Measurements from ENCODE around the gene FBXO31. TPM values are rescaled to one million over a fixed set of nuclear protein-coding genes. Genes with fewer than 3 reads are reported as not detected.

The FBXO31 gene
- total and polyA plus RNA-seq, 2 of the 8 experiments (the other 6 are each of a cell fraction or from before 2014, with no cell fraction given): 8.3 to 21.6 TPM

DNA sequence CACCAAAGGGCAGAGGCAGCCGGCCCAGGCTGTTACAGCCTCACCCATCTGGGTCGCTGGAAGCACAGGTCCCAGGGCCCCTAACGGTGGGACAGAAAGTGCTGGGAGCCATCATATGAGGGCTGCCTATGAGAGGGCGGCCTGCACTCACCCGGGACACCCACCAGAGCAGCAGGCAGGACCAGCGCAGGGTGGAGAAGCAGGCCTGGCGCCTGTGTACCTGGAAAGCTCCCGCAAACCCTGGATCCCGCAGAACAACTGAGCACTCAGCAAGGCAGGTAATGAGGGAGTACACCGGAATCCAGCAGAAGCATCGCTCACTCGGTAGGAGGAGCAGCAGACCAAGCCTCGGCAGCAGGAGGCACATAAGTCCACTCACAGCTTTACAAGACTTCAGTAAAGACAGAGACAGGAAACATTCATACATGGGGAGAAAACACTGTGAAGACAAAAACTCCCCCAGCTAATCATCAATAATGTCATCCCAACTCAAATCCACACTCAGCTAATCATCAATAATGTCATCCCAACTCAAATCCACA, 34.9 kb downstream of the FBXO31 start:
- FAIRE-seq: no peak
- POLR2A ChIA-PET (ENCODE audit: partially characterized antibody): interaction anchor here (0.8 kb wide), 1 partner anchor 45 kb away, joined by 3 read pairs; no protein-coding TSS in a partner anchor
- TF ChIP-seq TCF12 (IDR thresholded peaks at IDR 0.05; ENCODE audit: low read depth, low read length) (no peak), YY1 (IDR thresholded peaks at IDR 0.05; ENCODE audit: low read depth, low read length) (no peak), NANOG (IDR thresholded peaks at IDR 0.05; ENCODE audit: insufficient read depth, low read depth, low read length, poor library complexity, severe bottlenecking) (no peak), GABPA (IDR thresholded peaks at IDR 0.05; ENCODE audit: borderline replicate concordance, insufficient read depth, low read length) (no peak), HDAC2 (IDR thresholded peaks at IDR 0.05; ENCODE audit: borderline replicate concordance in 1 of 2, low read depth in 2 of 2, low read length in 2 of 2) (no peak), TBP (IDR thresholded peaks at IDR 0.05; ENCODE audit: low read depth, low read length) (no peak), RBBP5 (IDR thresholded peaks at IDR 0.05; ENCODE audit: borderline replicate concordance, low read depth, low read length) (no peak), MAFK (IDR thresholded peaks at IDR 0.05; ENCODE audit: low read depth, low read length) (no peak), SAP30 (IDR thresholded peaks at IDR 0.05; ENCODE audit: insufficient read depth, insufficient replicate concordance, low read length) (no peak), BACH1 (IDR thresholded peaks at IDR 0.05; ENCODE audit: low read length) (no peak), POLR2A (IDR thresholded peaks at IDR 0.05; ENCODE audit: control extremely low read depth in 1 of 2, low read depth in 2 of 2, low read length in 2 of 2) (no peak), SP4 (IDR thresholded peaks at IDR 0.05; ENCODE audit: low read length) (no peak), SP2 (IDR thresholded peaks at IDR 0.05; ENCODE audit: low read length) (no peak), KDM4A (IDR thresholded peaks at IDR 0.05; ENCODE audit: low read depth, low read length, severe bottlenecking) (no peak)

More for the DNA sequence above, 34.9 kb downstream of the FBXO31 start:
- Histone ChIP-seq H3K18ac (ENCODE audit: extremely low read depth, low read length) (no peak overlapping the region; the same call in 1 of the 2 replicates), H3K9me3 (ENCODE audit: insufficient read depth in 2 of 2, low read depth in 1 of 2, low read length in 1 of 2) (no peaks in the 10 kb centered on the region), H4K91ac (replicated peaks; ENCODE audit: insufficient read length, low read length) (no peak overlapping the region), H4K5ac (ENCODE audit: insufficient read length, low read depth, low read length) (no peak overlapping the region), H2BK20ac (ENCODE audit: low read length) (no peak overlapping the region), H2AFZ (ENCODE audit: low read length) (no peak overlapping the region), H3K79me2 (ENCODE audit: control insufficient read depth in 1 of 2, insufficient read depth in 2 of 2, low read length in 2 of 2) (no peaks in the 10 kb centered on the region; a peak in 1 of 4 replicates), H3K36me3 (ENCODE audit: control insufficient read depth in 2 of 4, insufficient read depth in 4 of 4, low read length in 3 of 4) (peaks cover 0 to 3% (median 0%) of the 10 kb centered on the region in 4 experiments; a peak in 2 of 8 replicates), H4K20me1 (replicated peaks in 1 of 2; ENCODE audit: control insufficient read depth in 1 of 2, insufficient read depth in 2 of 2, low read length in 2 of 2) (peaks cover 0 to 6% of the 10 kb centered on the region in 2 experiments), H3K27ac (ENCODE audit: low read depth, low read length) (no peak overlapping the region), H3K23ac (ENCODE audit: insufficient read length) (no peak overlapping the region), H2BK120ac (replicated peaks; ENCODE audit: low read depth, low read length) (no peak overlapping the region), H3K4me2 (ENCODE audit: insufficient read depth in 1 of 2, low read depth in 2 of 2, low read length in 2 of 2) (no peak overlapping the region), H3K9ac (replicated peaks in 1 of 4; ENCODE audit: extremely low read depth in 1 of 4, low read depth in 3 of 4, low read length in 3 of 4) (no peak overlapping the region), H2BK5ac (ENCODE audit: low read depth, low read length) (no peak overlapping the region), H2BK15ac (ENCODE audit: low read length) (no peak overlapping the region), H3K4me1 (replicated peaks in 1 of 4; ENCODE audit: control insufficient read depth in 3 of 4, insufficient read depth in 4 of 4, low read length in 3 of 4) (peaks cover 0 to 11% (median 1%) of the 10 kb centered on the region in 4 experiments; a peak in 3 of 7 replicates), H3K79me1 (ENCODE audit: low read depth, low read length) (peaks cover 9% of the 10 kb centered on the region), H3K4ac (replicated peaks; ENCODE audit: insufficient read length, low read depth, low read length) (no peak overlapping the region), H3K23me2 (ENCODE audit: low read depth, low read length) (no peaks in the 10 kb centered on the region), H3K27me3 (replicated peaks in 1 of 4; ENCODE audit: control insufficient read depth in 3 of 4, extremely low read depth in 1 of 4, insufficient read depth in 3 of 4, low read length in 3 of 4) (no peaks in the 10 kb centered on the region), H2BK12ac (ENCODE audit: low read depth, low read length) (no peak overlapping the region), H4K8ac (ENCODE audit: extremely low read depth, insufficient read depth, low read length) (no peak overlapping the region), H2AK5ac (ENCODE audit: low read depth, low read length) (no peak overlapping the region), H3K4me3 (ENCODE audit: extremely low read depth in 1 of 4, insufficient read depth in 2 of 4, low read depth in 3 of 4, low read length in 4 of 4) (no peak overlapping the region), H3K56ac (replicated peaks; ENCODE audit: insufficient read length, low read depth, low read length) (no peak overlapping the region), H3K14ac (ENCODE audit: insufficient read length) (no peak overlapping the region)
- DNase-seq (ENCODE audit: low read depth in 1 of 2, low spot score in 2 of 2): no peak
- CTCF ChIA-PET (ENCODE audit: partially characterized antibody): interaction anchor here (0.7 to 2.3 kb wide), 8 partner anchors 10 to 1919 kb away, joined by 3 to 8 read pairs (median 4); partner anchors contain the start of gene C16orf95
- WGBS, 2 experiments (ENCODE audit: extremely low coverage in 1 of 2, insufficient coverage in 1 of 2, insufficient read length in 1 of 2, insufficient replicate concordance in 2 of 2, low coverage in 1 of 2, low lambda C conversion rate in 2 of 2, missing lambda C conversion rate in 1 of 2): 91% methylated on average over 13 of the region's 13 CpGs; no CpG with 5 or more reads in 1 of the 2 experiments

Measured in H1 (cell line).